Measurements from ENCODE around the gene RBM45.
A peak's percentile ranks its signal among the peaks of the same experiment; 100 is the strongest.
"Not testable (repeated sequence)": the region's sequence is repeated elsewhere in the genome, so short reads cannot be mapped to it uniquely, and the experiment has no call there.

Gene RBM45, protein sequence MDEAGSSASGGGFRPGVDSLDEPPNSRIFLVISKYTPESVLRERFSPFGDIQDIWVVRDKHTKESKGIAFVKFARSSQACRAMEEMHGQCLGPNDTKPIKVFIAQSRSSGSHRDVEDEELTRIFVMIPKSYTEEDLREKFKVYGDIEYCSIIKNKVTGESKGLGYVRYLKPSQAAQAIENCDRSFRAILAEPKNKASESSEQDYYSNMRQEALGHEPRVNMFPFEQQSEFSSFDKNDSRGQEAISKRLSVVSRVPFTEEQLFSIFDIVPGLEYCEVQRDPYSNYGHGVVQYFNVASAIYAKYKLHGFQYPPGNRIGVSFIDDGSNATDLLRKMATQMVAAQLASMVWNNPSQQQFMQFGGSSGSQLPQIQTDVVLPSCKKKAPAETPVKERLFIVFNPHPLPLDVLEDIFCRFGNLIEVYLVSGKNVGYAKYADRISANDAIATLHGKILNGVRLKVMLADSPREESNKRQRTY

DNA sequence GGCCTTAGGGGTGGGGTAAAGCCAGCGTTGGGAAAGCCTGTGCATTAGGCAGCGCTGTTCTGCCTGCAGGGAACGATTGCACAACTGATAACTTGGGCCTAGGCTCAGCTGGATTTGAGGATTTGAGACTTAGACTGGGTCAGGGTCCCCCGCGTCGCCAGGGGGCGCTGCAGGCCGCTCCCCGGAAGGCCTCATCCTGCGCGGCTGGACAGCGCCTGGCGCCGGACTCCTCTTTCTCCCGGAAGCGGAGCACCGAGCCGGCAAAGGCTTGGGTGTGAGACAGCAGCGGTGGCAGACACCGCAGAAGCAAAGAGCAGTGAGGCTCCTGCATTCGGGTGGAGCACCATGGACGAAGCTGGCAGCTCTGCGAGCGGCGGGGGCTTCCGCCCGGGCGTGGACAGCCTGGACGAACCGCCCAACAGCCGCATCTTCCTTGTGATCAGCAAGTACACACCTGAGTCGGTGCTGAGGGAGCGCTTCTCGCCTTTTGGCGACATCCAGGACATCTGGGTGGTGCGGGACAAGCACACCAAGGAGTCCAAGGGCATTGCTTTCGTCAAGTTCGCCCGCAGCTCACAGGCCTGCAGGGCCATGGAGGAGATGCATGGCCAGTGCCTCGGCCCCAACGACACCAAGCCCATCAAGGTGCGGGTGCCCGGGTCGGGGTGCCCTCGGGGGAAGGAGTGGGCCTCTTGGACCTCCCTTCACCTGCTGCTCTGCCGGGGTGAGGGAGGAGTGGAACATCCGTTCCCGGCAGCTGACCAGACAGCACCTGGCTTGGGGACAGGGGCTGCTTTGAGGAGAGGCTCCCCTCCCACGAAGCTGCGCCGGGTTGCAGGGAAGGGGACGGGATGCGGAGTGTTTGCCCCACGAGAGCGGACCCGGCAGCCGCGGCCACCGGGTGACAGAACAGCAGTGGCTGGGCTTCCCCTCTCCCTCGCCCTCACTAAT, at the start of gene RBM45:
Gene RBM45, plus strand, starts transcription at position 236 of the 951 bp plus-strand sequence. Its CDS starts 110 bp downstream, at position 346.
- peak; percentile 97 for DNase-seq (ENCODE audit: low read depth)

DNA sequence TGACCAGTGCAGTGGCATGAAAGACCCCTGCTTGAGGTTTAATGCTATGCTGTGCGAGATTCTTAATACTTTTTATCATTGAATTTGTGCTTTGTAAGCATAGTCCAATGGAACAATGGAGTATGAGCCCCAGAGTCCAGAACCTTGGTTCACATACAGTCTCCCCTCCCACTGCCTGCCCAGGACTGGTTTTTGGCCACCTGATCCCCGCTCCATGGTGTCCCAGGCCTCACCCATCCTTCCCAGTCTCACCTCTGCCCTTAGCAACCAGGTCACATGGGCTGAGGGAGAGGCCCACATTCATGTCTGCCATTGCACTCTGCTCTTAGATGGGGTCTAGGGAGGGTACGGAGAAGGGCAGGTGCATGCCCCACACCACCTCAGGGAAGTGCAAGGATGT, 45.9 kb upstream of the RBM45 start:
- no peak for DNase-seq (ENCODE audit: low read depth)

DNA sequence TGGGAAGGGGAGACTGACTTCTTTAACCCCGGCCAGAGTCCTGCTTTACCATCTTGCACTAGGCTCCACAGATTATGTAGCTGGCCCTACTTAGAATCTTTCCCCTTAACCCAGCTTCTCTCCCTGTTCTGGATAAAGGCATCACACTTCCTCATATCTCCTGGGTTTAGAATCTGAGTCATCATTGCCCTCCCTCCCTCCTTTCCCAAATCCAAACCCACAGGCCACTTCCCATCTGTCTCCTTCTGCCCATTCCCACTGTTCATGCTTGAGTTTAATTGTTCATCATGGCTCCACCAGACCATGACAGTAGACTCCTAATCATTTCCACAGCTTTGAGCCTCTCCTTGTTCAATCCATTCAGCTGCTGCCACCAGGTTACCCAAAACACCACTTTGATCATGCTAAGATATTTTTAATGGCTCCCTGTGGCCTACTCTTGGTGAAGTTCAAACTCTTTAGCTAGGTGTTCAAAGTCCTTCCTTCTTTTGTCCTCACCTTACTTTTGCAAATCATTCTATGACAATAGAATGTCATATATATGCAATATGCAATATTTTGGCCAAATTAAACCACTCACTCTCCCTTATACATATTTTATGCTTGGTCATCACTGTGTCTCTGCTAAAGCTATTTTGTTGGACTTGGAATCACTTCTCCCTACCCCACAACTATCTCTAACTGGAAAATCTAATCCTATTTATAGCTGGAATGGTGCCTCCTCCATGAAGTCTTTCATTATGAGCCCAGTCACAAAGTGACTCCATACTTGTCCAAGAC, 45.2 kb upstream of the RBM45 start:
- no peak for DNase-seq (ENCODE audit: low read depth)

- no peak for DNase-seq (ENCODE audit: low read depth)
Observed at GRCh38 chr2:178068823-178069454, 43.3 kb upstream of the RBM45 start.

- DNase-seq (ENCODE audit: low read depth): no peak
Observed at GRCh38 chr2:178069551-178069950, 42.7 kb upstream of the RBM45 start.

GRCh38 chr2:178070824-178071223, 41.4 kb upstream of the RBM45 start:
- no peak for DNase-seq (ENCODE audit: low read depth)

DNA sequence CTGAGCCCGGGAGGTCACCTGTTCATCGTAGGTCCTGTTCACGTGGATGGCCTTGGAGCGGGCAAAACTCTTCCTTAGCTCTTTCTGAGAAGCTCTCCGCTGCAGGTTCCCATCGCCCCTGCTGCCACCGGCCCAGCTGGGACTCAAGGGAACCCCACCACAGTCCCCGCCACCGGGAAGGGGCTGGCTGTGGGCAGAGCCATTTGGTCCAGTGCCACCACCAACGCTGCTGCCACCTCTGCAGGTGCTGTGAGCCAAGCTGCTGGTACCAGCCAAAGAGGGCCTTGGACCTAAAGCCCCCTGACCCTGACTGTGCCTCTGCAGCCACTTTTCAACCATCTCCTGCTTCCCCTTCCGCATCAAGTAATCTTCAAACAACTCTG, 40.2 kb upstream of the RBM45 start:
- no peak for DNase-seq (ENCODE audit: low read depth)

- DNase-seq (ENCODE audit: low read depth): peak; percentile 70
Observed at GRCh38 chr2:178072383-178073301, 39.6 kb upstream of the RBM45 start, which contains the start of gene PDE11A. TSS of gene PDE11A (minus strand) at chr2:178072777. CDS start at chr2:178072437, 340 bp downstream.

- DNase-seq (ENCODE audit: low read depth): no peak
Observed at GRCh38 chr2:178074123-178075005, 37.9 kb upstream of the RBM45 start.

GRCh38 chr2:178075006-178075326, 37.3 kb upstream of the RBM45 start:
- no peak for DNase-seq (ENCODE audit: low read depth)

DNA sequence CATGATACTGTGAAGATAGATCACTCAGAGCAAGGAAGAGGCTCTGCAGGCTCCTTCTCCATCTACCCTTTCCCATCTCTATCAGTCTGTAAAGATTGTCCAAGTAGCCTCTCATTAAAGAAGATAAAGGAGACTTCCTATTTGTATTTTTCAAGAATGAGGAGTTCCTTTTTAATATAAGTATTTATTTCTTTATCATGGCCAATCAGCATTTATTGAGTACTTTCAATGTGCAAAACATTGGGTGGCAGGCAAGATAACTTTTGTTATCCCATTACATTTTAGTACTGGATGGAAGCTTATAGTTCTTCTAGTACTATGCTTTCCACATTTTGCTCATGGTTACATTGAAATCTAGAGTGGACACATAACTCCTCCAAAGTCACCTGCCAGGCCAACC, 36.1 kb upstream of the RBM45 start:
- DNase-seq (ENCODE audit: low read depth): no peak

DNA sequence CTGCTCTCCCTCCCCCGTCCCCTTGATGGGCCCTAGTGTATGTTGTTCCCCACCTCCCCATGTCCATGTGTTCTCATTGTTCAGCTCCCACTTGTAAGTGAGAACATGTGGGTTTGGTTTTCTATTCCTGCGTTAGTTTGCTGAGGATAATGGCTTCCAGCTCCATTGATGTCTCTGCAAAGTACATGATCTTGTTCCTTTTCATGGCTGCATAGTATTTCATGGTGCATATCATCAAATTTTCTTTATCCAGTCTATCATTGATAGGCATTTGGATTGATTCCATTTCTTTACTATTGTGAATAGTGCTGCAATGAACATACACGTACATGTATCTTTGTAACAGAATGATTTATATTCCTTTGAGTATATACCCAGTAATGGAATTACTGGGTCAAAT, 33.0 kb upstream of the RBM45 start:
- not testable (repeated sequence) for DNase-seq (ENCODE audit: low read depth)

DNA sequence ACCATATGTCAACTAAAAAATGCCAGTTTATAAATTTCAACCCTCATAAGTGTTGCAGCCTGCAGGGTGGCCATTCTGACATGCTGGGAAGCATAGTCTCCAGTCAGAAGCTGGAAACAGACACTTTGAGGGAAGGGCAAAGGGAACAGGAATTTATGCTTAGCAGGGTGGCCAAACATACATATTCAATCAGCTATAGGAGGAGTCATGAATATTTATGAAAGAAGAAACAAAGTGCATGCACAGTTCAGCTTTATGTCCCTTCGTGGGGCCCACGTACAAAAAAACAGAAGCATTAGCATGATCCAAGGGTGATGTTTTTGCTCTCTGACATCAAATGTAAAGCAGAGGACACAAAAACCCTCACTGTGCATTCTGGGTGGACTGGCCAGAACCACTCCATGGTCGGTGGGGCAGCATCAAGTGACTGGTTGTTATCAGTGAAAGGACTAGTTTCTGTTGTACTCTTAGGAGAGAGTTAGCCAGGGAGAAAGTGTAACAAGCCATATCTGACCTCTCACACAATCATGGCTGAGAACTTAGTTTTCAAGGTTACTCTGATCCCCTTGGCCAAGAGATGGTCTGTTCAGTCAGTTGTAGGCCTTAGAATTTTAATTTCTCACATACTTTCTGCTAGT, 29.7 kb upstream of the RBM45 start:
- DNase-seq (ENCODE audit: low read depth): no peak

GRCh38 chr2:178084273-178084672, 28.0 kb upstream of the RBM45 start:
- peak; percentile 14 for DNase-seq (ENCODE audit: low read depth)

GRCh38 chr2:178088774-178089270, 23.4 kb upstream of the RBM45 start:
- no peak for DNase-seq (ENCODE audit: low read depth)

- no peak for DNase-seq (ENCODE audit: low read depth)
Observed at GRCh38 chr2:178093471-178093870, 18.8 kb upstream of the RBM45 start.

DNA sequence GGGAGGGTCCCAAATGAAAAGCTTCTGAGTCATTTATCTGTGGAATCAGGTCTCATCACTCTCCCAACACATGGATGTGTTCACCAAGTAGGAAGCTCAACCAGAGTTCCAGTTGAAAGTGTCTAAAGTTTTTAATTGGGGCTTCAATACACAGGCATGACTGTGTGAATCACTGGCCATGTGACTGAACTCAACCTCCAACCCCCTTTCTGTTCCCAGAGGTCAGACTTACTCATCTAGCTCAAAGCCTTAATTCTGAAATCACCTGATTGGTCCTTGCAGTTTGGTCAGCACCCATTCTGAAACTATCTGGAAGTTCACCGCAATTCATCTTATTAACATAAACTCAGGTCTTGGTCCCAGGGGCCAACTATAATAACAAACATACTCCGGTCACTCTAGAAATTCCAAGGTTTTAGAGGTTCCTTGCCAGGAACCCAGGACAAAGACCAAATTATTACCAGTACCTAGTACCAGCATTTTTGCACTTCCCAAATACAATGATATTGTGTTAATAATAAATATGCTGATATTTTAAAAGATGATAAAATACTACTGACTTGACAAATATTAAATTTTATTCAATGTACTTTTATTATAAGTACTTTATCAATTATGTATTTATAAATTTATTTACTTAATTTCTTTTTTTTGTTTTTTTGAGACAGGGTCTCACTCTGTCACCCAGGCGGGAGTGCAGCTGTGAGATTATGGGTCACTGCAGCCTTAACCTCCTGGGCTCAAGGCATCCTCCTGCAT, 10.7 kb upstream of the RBM45 start:
- no peak for DNase-seq (ENCODE audit: low read depth)

GRCh38 chr2:178105566-178105965, 6.7 kb upstream of the RBM45 start:
- DNase-seq (ENCODE audit: low read depth): no peak

Data from fibroblast of gingiva (primary cell).